ENCODE results near the gene GRIK1. TPM values are rescaled to one million over a fixed set of nuclear protein-coding genes. Genes with fewer than 3 reads are reported as not detected.

The GRIK1 gene
- total RNA-seq, 1 experiment from 2014 or later, result not detected

DNA sequence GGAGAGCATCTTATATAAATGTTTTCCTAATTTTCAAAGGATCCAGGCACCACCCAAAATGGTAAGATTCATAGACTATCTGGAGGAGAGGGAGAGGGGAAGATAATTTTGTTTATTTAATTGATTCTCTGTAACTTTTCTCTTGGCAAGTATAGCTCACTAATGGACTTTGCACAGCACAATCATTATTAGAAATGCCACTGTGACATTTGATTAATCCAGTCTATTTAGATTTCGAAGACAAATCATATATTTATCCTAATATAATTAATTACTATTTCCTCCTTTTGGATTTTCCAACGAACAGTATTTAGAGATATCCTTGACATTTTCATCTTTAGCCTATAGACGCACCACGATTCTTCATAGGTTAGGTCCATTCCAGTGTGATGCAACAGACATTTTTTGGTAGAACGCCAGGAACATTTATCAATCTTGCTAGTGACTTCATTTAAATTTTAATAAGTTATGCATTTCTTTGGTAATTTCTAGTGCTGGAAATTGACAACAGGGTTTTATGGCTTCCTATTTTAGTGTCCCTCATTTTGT is 152.4 kb downstream of the GRIK1 start:
- no peak for DNase-seq (ENCODE audit: low spot score)

DNA sequence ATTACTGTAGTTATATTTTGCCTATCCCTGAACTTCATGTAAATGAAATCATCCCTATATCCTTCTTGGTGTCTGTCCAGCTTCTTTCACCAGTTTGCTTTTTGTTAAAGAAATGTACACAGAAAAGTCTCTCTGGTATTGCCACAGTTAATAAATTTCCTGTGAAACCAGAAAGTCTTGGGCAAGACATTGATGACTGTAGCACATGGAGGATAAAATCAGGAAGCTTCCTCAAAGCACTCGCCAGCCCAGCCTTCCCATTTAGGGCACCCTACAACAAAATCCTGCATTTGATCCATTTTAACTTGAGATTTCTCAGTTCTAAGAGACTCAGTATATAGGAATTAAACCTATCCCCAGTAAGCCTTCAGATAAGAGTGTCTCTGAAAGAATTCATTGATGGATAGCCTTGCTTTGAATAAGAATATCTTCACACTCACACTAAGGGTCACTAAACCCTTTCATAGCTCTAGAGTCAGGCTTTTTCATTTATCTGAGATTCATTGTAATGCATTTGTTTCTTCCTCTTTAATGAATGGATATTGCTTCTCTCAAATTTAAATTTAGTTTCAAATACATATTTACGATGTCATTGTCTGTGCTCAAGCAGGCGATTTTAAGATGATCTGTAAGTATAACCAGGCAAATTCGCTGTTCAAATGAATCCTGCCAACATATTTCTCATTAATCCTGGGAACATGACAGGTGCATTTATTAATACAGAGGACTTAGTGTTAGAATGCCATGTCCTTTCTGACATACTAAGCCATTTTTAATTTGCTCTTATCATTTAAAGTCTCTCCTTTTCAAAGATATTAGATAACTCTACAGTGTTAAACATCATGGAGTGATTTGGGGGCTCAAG is 153.1 kb downstream of the GRIK1 start:
- no peak for DNase-seq (ENCODE audit: low spot score)

DNA sequence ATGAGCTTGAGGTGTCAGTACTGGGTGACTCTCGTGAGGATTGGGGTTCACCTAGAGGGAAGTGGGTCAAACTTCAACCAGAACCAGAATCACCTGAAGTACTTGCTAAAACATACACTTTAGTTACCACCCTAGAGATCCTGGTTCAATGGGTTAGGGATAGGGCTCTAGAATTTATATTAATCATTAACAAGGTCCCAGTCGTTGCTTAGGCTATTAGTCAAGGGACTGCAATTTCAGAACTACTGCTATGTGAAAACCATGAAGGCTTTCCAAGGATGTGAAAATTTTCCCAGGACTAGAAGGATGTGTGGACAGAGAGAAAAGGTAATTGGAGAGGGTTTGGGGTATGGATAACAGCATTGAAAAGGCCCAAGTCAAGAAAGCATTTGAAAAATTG is 162.6 kb downstream of the GRIK1 start:
- DNase-seq (ENCODE audit: low spot score), result no peak

DNA sequence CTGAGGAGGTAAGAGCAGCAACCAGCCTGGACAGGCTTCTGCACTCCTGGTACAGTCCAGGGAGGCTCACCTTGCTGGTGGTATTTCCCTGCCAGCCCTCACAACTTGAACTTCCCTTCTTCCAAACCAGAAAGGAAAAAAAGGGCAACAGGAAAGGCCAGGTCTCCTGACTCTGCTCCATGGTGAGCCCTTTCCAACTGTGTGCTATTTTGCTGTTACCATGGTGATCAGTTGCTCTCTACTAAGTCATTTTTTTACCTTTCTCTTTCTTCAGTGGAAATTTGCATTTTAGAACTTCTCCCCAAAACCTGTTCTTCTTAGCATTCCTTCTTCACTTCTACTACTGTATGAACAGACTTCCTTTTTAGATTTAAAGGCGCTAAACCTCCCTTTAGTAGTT is 164.3 kb downstream of the GRIK1 start:
- DNase-seq (ENCODE audit: low spot score), result no peak

DNA sequence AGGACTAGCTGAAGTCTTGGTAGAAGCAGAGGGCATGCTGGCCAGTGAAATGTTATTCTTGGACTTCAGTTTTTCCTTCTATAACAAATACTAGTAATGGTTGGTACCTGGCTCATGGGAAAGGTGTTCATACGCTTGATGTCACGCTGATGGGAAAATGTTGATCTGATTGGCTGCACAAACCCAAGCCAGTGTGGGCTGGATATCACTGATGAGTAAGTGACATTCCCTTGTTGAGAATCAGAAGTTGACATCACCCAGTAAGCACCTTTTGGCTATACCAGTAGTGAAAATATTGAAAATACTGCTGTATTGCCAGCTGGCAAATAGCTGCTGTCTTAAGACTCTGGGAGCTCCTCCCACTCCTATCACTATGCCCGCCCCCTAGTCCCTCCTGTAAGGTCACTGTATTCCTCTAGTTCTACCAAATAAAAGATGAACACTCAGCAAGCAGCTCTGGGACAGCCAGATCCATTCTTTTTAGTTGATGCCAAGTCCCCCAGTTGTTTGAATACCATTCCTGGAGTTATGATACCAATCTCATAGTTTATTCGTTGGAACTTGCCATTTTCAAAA is 168.2 kb downstream of the GRIK1 start:
- no peak for DNase-seq (ENCODE audit: low spot score)

DNA sequence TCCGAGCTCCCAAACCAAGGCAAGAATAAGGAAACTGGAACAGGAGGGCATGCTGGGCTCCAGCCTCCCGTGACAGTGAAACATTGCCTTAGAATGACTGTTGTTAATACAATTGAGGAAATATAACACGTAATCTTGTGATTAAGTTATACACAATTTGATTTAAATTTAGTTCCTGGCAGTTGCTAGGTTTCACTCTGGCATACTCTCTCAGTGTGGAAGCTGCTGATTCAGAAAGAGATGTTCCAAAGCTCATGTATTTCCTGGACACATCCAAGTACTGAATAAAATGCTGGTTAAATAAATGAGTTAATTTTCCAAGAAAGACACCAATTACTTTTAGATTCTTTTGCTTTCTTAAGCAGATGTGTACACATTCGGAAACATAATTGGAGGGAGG is 176.1 kb downstream of the GRIK1 start:
- DNase-seq (ENCODE audit: low spot score), result no peak

DNA sequence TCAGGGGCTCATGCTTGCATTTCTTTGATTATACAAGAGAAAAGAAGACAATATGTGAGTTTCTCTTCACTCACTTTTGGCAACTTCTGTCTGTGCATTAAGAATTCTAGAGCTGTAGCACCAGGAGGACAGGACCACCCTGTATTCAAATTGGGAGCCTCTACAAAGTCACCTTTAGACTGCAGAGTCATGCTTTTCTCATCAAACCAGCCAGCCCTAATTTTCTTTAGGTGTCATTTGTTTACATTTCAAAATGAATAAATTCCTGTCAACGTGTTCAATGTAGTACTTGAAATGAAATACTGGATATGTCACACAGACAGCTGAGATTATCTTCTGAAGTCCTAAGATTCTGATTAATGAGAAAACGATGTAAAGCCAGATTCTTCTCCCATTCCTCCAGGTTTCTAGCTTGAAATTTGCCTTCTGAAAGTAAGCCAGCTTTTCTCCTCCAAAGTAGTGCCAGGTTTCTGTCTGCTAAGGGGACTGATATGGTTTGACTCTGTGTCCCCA is 177.2 kb downstream of the GRIK1 start:
- DNase-seq (ENCODE audit: low spot score), result no peak

DNA sequence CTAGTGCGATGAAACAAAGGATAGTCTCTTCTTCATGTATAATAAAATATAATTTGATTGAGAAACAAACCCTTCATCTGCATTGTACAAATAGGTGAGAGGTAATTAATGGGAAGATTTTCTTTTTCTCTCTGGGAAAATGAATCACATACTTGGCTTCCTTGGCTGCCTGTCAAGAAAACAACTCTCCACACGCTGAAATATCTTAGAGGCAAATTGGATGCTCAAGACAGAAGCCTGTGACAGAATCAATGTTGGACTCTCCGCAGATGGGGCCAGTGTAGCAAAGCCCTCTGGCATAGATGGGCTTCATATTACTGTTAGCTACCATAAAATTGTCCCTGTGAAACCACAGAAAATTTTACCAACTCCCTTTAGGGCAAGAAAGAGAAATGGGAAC is 186.6 kb downstream of the GRIK1 start:
- no peak for DNase-seq (ENCODE audit: low spot score)

DNA sequence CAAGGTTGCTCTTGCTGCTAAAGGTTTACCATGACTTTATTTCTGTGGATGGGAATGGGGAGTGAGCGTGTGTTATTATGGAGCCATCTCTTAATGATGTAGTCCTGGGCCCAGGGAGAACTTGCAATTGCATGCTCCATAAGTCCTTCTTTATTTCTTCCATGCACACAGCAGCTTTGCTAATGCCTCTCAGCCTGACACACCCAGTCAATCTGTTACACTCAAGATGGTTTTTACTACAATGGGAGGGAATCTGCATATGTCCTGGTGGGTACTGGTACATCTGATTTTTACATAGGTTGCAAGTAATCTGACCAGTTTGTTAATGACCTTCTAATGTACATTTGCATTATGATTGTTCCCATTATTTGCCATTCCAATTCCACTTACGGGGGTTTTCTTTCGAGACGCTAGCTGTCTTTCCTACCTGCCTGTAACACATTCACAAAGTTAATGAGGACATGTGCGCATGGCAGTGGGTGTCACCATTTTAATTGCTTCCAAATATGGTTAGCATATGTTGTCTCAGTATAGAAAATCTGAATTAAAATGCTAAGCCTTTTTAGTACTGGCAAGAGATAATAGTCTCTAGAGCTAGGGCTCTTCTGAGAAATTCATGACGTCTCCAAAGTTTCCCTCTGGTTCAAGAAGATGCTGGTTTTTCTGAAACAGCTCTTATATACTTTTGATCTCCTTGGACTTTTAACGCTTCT is 188.2 kb downstream of the GRIK1 start:
- DNase-seq (ENCODE audit: low spot score), result no peak

DNA sequence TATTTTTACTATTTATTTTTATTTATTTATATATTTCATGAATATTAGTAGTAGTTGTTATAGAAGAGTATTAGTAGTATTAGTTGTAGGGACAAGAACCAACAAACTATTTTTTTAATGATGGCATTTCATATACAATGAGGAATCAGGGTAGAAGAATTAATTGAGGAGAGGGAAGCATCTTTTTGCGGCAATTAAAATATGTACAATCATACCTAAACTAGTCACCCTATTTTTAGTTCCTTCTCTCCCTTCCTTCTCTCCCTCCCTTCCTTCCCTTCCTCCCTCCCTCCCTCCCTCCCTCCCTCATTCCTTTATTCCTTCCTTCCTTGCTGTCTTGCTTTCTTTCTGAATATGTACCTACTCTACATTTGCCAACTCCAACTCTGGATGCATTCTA is 189.8 kb downstream of the GRIK1 start:
- no peak for DNase-seq (ENCODE audit: low spot score)

DNA sequence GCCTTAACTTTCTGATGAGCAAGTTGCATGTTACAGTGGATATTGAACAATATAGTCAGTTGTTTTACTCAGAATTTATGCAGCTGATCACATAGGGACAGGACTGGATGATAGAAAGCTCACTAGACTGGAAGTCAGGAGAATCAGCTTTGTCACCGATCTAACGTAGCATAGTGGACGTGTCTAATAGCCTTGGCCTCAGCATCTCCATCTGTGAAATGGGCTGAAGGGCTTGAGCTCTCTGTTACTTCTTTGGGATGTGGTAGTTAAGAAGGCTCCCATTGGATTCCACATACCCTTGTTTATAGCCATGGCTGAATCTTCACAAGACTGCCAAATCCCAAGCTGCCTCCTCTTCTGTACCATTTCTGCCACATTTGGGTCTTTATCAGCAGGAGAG is 190.6 kb downstream of the GRIK1 start:
- no peak for DNase-seq (ENCODE audit: low spot score)

DNA sequence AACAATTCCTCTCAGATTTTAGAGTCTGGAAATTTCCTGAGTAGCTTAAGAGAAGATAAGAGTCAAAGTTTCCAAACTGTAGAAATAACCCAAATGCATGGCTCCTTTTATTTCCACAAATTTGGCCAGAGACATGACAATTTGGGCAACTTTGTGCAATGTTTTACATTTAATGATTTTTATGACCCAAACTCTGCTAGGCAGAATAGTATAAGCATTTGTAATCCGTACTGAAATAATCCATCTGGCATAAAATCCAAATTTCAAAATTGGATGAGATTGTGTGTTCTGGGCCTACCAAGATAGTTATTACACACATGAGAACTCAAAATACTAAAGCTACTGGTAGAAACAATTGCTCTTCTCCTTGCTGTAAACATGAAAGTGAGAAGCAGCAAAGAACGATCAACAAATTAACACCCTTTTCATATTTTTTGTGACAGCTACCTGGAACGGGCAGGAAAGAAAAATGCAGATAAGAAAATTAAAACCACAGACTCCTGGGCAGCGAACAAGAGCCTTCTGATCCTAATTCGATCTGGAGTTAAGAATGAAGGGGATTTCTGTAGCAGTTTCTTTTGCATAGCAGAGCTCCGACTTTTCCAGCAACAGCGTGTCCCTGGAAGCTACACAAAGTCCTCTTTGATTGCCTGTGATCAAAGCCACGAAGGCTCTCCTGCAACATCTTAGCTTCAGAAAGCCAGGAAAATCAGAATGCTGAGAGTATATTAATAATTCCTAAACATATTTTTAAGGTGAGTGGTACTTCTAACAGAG is 191.2 kb downstream of the GRIK1 start:
- no peak for DNase-seq (ENCODE audit: low spot score)

DNA sequence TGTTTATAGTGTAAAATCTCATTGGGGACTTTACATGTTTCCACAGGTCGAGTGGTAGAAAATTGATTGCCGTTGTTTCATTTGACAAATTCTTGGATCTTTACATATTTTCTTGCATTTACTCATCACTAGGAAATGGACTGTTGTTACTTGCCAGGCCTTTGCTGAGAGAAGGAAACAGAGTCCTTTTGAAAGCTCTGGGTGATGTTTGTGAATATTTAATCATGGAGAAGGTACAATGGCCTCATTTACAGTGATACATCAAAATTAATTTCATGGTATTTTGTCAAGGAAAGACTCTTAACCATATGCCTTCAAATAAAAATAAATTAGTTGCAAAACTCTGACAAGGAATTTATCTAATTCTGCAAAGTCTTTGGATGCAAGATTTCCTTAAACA is 198.0 kb downstream of the GRIK1 start:
- no peak for DNase-seq (ENCODE audit: low spot score)

DNA sequence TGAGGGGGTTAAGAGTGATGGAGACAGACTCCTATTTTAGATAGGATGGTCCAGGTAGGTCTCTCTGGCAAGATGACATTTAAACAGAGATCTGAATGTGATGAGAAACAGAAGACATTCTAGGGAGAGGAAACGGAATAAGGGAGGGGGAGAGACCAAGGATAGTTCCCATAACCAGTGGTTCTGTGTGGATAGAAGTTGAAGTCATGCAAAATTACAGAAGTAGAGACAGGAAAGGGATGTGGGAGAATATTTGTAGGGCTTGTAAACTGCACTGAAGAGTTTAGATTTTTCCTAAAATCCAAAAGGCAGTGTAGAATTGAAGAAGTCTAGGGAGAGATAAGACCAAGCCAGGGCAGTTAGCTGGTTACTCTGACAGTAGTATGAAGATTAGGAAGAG is 200.6 kb downstream of the GRIK1 start:
- DNase-seq (ENCODE audit: low spot score), result no peak

DNA sequence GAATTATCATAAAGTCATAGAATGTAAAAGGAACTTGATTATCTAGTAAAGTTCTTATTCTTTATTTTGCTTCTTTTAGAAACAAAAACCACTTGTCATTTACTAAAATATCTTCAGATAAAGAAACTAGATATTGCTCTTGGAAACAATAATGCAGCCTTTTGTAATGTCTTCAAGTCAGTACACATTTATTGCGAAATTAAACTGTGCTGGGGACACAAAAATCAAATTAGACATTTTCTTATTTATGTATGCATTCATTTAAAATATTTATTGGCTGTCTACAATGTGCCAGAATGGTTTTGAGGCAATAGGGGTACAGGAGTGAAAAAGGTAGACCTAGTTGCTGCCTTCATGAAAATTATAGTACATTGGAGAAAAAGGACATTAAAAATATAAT is 201.1 kb downstream of the GRIK1 start:
- no peak for DNase-seq (ENCODE audit: low spot score)

DNA sequence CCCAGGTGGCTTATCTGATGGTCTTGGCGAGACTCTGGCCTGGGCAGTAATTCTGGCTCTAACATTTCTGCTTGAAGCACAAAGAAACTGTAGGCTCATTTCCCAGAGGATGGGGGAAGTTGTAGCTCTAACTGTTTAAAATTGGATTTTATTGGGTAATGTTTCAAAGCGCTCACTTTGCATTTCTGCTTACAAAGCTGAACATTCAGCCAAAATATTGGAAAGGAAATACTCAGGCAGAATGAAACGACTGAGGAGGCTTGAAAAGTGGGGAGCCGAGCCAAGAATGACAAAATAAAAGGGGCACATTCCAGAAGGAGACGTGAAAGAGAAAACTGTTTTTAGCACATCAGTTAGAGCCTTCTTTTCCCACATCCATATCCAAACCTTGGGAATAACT is 202.6 kb downstream of the GRIK1 start:
- no peak for DNase-seq (ENCODE audit: low spot score)

DNA sequence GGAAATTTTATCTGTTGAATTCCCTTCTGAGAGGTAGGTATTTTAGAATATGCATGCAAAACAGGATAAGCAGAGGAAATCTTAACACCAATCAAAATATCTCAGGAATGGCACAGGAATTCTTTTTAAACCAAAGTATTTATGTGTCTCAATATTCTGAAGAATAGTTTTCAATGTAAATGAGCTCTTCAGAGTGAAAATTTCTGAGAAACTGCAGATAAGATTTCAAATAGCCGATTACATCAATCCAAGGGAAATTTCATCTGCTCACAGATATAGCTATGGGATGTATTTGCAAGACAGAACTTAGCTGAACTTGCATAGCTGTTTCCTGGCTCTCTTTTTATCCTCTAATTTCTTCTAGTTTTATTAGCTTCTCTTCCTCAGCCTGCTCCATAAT is 209.5 kb downstream of the GRIK1 start:
- no peak for DNase-seq (ENCODE audit: low spot score)

DNA sequence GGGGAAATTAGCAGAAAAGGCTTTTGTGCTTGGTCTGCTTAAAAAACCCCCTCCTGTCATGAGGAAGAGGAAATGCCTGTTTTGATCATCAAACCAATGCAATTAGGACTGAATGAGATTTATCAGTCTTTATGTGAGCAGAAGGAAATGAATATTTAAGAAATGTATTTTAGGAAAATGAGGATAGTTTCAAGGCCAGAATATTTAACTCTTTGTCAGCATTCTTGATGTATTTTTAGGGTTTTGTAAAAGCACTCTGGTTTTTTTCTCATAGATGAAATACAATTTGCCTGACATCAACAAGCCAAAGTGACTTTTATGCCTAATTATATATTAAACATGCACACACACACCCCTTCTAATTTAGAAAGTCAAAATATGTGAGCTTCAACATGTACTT is 213.8 kb downstream of the GRIK1 start:
- no peak for DNase-seq (ENCODE audit: low spot score)

DNA sequence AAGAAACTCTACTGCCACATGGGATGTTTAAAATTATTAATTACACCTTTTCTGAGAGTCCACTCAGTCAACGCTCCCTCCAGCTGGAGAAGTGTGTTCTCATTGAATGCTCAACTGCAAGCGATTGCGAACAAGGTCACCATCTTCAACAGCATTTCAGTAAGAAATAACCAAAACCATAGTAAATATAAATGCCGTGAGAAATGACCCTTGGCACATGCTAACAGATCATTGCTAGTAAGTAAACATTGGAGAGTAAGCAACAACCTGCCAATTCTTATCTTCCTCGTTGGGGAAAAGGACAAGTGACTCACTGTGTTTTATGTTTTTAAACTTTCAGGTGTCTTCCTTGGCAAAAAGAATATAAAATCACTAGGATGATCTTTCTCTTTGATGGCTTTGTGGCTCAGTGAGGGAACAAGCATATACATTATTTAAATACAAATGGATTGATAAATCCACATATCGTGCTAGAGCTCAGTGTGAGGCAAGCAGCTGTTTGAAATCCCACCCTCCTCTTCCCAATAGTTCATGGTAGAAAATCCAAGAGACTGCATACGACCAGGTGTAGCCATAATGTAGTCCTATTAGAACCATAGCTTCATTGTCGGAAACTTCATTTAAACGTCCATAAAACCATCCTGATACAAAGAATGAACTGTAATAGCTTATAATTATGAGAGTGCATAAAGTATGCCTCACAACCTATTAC is 214.6 kb downstream of the GRIK1 start:
- DNase-seq (ENCODE audit: low spot score), result no peak

DNA sequence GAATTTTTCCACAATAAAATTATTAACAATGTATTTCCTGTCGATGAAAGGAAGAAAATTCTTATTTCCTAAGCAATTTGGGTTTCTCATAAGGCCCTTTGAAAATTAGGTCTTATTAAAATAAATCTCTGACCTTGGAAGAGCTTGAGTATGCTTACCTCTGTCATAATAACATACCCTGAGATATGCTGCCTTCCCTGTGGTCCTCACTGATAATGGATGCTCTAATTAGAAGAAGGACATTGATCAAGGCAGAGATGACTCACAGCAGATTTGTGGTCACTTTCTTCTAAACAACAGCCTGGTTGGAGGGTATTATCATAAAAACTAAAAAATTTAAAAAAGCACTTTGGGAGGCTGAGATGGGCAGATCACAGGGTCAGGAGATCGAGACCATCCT is 217.8 kb downstream of the GRIK1 start:
- no peak for DNase-seq (ENCODE audit: low spot score)

DNA sequence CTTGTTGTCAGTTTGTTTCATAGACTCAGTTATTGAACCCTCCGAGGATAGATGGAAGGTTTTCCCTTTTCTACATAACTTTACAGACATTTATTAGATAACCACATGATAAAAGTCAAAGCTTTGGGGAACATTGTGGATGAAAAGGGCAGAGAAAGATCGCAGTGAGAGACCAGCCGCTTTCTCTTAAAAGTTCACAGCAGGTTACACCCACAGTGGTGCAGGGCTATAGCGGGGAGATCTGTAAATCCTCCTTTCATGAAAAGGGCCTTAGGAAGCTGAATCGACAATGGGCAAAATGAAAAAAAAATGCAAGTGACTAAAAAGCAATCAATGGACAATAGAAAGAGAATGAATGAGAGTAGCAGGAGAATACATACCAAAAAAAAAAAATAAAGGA is 218.6 kb downstream of the GRIK1 start:
- DNase-seq (ENCODE audit: low spot score), result no peak
